Right lobe of liver (tissue), 6 donors: ENCODE measurements around the gene THUMPD2. TPM values are rescaled to one million over a fixed set of nuclear protein-coding genes. Genes with fewer than 3 reads are reported as not detected.
"Not testable (repeated sequence)": the region's sequence is repeated elsewhere in the genome, so short reads cannot be mapped to it uniquely, and the experiment has no call there.

ENCODE experiments used
- ATAC-seq, 4 donors: fragments of 200-7000 bp; cut with Tn5 transposase; one replicate each; pipeline ENCODE4 v1.9.1; 2020; ENCODE audit warnings: mild to moderate bottlenecking in 4 of 4, moderate library complexity in 4 of 4
- DNase-seq, 3 donors: peaks; one replicate each; pipeline ENCODE4 v3.0.0-alpha.2; 2020
- H3K27ac ChIP-seq, 3 donors: fragments of 200-600 bp; one replicate each; pipeline ENCODE4 v1.8.0; 2022
- H3K27me3 ChIP-seq, 2 donors: fragments of 200-600 bp; one replicate each; pipeline ENCODE4 v1.8.0; 2022
- H3K36me3 ChIP-seq, 4 donors: fragments of 200-600 bp; sonication (generic) in 1 of 4; one replicate each; pipeline versions ENCODE4 v1.5.1 to v1.8.0; 2017 to 2022; ENCODE audit warnings: control low read depth in 1 of 4
- H3K4me1 ChIP-seq, 4 donors: fragments of 200-600 bp; sonication (generic) in 1 of 4; one replicate each; pipeline versions ENCODE4 v1.5.1 to v1.8.0; 2017 to 2022; ENCODE audit warnings: control low read depth in 1 of 4
- H3K4me3 ChIP-seq, 3 donors: fragments of 200-600 bp; one replicate each; pipeline ENCODE4 v1.8.0; 2022
- H3K9me3 ChIP-seq, 4 donors: fragments of 200-600 bp; sonication (generic) in 1 of 4; one replicate each; pipeline versions ENCODE4 v1.5.1 to v1.8.0; 2017 to 2022; ENCODE audit warnings: control low read depth in 1 of 4
- CTCF ChIP-seq, 4 donors: fragments of 200-600 bp in 3 of 4; fragments of 450-650 bp in 1 of 4; IDR thresholded peaks; one replicate each; pipeline versions ENCODE4 v1.5.1 to v1.8.0; 2016 to 2022; ENCODE audit warnings: antibody characterized with exemption in 4 of 4, mild to moderate bottlenecking in 2 of 4
- POLR2A ChIP-seq: fragments of 450-650 bp; IDR thresholded peaks from one replicate; pipeline ENCODE4 v1.6.1; 2017; ENCODE audit warnings: antibody characterized with exemption, mild to moderate bottlenecking
- WGBS: methylation state at CpG from one replicate; pipeline ENCODE4 v1.1.6; 2018; ENCODE audit warnings: low coverage, low lambda C conversion rate; ENCODE audit not compliant: insufficient coverage; ENCODE audit errors: missing lambda C conversion rate; 5-methylcytosine and 5-hydroxymethylcytosine counted together
- intact Hi-C, 2 donors: fragments of 100-400 bp; cut with DNase I; formaldehyde crosslinking; loops; one replicate each; pipeline versions ENCODE4 v1.11.2 to v1.14.1; 2022
- total RNA-seq, 6 experiments: library from RNA; depleted of rRNA in 2 of 6; stranded (reverse); fragments of >200 nt in 2 of 6; fragmentation: NEBNext Ultra II Directional in 3 of 6; extraction: Animal tissue kit (Norgen Biotek cat#: 25700) in 3 of 6; gene quantifications; one replicate each; pipeline versions ENCODE4 v1.1.0 to v1.2.4, GENCODE V29; 2016 to 2023
- donor health status: DM: no; HTN: yes; CAD: no.
- donor health status: DM: no; HTN: no; CAD: no.
- donor health status: DM: no; HTN: no; CAD: no.
- donor health status: DM: no; HTN: yes; CAD: no.
- donor health status: DM: no; HTN: yes; CAD: no.

Gene THUMPD2
- total RNA-seq, 6 experiments from 2014 or later = 1.6 to 4.3 (median 3.4) TPM

GRCh38 chr2:39805936-39806608 is 27.0 kb upstream of the THUMPD2 start:
- no peaks in the 10 kb centered on the region for H3K4me1 ChIP-seq
- H3K9me3 ChIP-seq = no peaks in the 10 kb centered on the region
- no peaks in the 10 kb centered on the region for H3K27me3 ChIP-seq
- no peak overlapping the region for H3K4me3 ChIP-seq
- no peak for TF ChIP-seq CTCF (IDR thresholded peaks at IDR 0.05)
- TF ChIP-seq POLR2A = no peak
- intact Hi-C loops = no loop called here
- H3K27ac ChIP-seq = no peak overlapping the region
- no peak for ATAC-seq
- DNase-seq = no peak
- WGBS = 53% methylated on average over 4 of the region's 4 CpGs
- H3K36me3 ChIP-seq = no peaks in the 10 kb centered on the region

GRCh38 chr2:39803839-39804238 is 24.8 kb upstream of the THUMPD2 start:
- intact Hi-C loops = no loop called here
- ATAC-seq = no peak

GRCh38 chr2:39800752-39801151 is 21.7 kb upstream of the THUMPD2 start:
- no peaks in the 10 kb centered on the region for H3K4me1 ChIP-seq
- WGBS = 77% methylated on average over 3 of the region's 4 CpGs
- no peaks in the 10 kb centered on the region for H3K36me3 ChIP-seq
- H3K4me3 ChIP-seq = no peak overlapping the region
- TF ChIP-seq POLR2A = no peak
- TF ChIP-seq CTCF (IDR thresholded peaks at IDR 0.05) = no peak
- H3K27me3 ChIP-seq = no peaks in the 10 kb centered on the region
- DNase-seq = no peak
- no peaks in the 10 kb centered on the region for H3K9me3 ChIP-seq
- H3K27ac ChIP-seq = no peak overlapping the region
- intact Hi-C loops = no loop called here
- ATAC-seq = no peak

More at GRCh38 chr2:39803839-39804238, 24.8 kb upstream of the THUMPD2 start:
- no peak for TF ChIP-seq CTCF (IDR thresholded peaks at IDR 0.05)
- TF ChIP-seq POLR2A = no peak
- Histone ChIP-seq H3K4me1 (no peaks in the 10 kb centered on the region), H3K27ac (no peak overlapping the region), H3K27me3 (no peaks in the 10 kb centered on the region), H3K36me3 (no peaks in the 10 kb centered on the region), H3K9me3 (no peaks in the 10 kb centered on the region), H3K4me3 (no peak overlapping the region)
- 79% methylated on average over 1 of the region's 1 CpG for WGBS
- DNase-seq = no peak

GRCh38 chr2:39796134-39796533 is 17.1 kb upstream of the THUMPD2 start:
- TF ChIP-seq POLR2A = no peak
- no peak for TF ChIP-seq CTCF (IDR thresholded peaks at IDR 0.05)
- Histone ChIP-seq H3K27ac (no peak overlapping the region), H3K36me3 (no peaks in the 10 kb centered on the region), H3K9me3 (no peaks in the 10 kb centered on the region), H3K4me1 (no peaks in the 10 kb centered on the region), H3K27me3 (no peaks in the 10 kb centered on the region), H3K4me3 (no peak overlapping the region)
- intact Hi-C loops = no loop called here
- no peak for ATAC-seq
- DNase-seq = no peak
- 100% methylated on average over 1 of the region's 1 CpG for WGBS

GRCh38 chr2:39790216-39790818 is 11.3 kb upstream of the THUMPD2 start:
- H3K4me3 ChIP-seq, ATAC-seq, DNase-seq, H3K27ac ChIP-seq, intact Hi-C loops, H3K36me3 ChIP-seq, H3K27me3 ChIP-seq, H3K9me3 ChIP-seq, H3K4me1 ChIP-seq: not testable (repeated sequence)
- WGBS = 84% methylated on average over 10 of the region's 12 CpGs
